H1 (cell line): ENCODE measurements around the gene MAB21L3. TPM values are rescaled to one million over a fixed set of nuclear protein-coding genes. Genes with fewer than 3 reads are reported as not detected.

Experiments
- CTCF ChIA-PET: fragments of 300-600 bp; sonication (Branson Sonifier 250); formaldehyde crosslinking; loops from one replicate; lab custom pipeline; 2021; ENCODE audit not compliant: partially characterized antibody; lab: Charles Lee
- POLR2A ChIA-PET: fragments of 300-600 bp; sonication (Branson Sonifier 250); formaldehyde crosslinking; loops from one replicate; lab custom pipeline; 2021; ENCODE audit warnings: inconsistent platforms; ENCODE audit not compliant: partially characterized antibody; lab: Charles Lee
- DNase-seq, 2 experiments: peaks; one replicate each; pipeline versions ENCODE4 v3.0.0 to v3.0.0-alpha.2; 2010 to 2022; ENCODE audit warnings: low spot score in 2 of 2, low read depth in 1 of 2, mixed read lengths in 1 of 2
- FAIRE-seq: peaks from 2 replicates; lab custom pipeline; 2011; peaks lifted over from hg19 to GRCh38; lab: Jason Lieb, UNC
- H2AFZ ChIP-seq: 2 replicates; pipeline ENCODE4 v1.8.1; 2012; ENCODE audit warnings: low read length, inconsistent platforms
- H2AK5ac ChIP-seq: 2 replicates; pipeline ENCODE4 v1.6.1; 2013; ENCODE audit warnings: low read depth, low read length
- H2BK120ac ChIP-seq: replicated peaks from 2 replicates; pipeline ENCODE3; 2013; ENCODE audit warnings: low read depth, low read length, inconsistent platforms
- H2BK12ac ChIP-seq: 2 replicates; pipeline ENCODE4 v1.6.1; 2013; ENCODE audit warnings: low read depth, low read length
- H2BK15ac ChIP-seq: 2 replicates; pipeline ENCODE4 v1.6.1; 2013; ENCODE audit warnings: low read length
- H2BK20ac ChIP-seq: 2 replicates; pipeline ENCODE4 v1.6.1; 2013; ENCODE audit warnings: low read length
- H2BK5ac ChIP-seq: 2 replicates; pipeline ENCODE4 v1.6.1; 2013; ENCODE audit warnings: low read depth, low read length
- H3K14ac ChIP-seq: 2 replicates; pipeline ENCODE4 v1.6.1; 2013; ENCODE audit warnings: inconsistent platforms; ENCODE audit not compliant: insufficient read length
- H3K18ac ChIP-seq: 2 replicates; pipeline ENCODE4 v1.6.1; 2013; ENCODE audit warnings: low read length; ENCODE audit errors: extremely low read depth
- H3K23ac ChIP-seq: 2 replicates; pipeline ENCODE4 v1.6.1; 2013; ENCODE audit warnings: inconsistent platforms; ENCODE audit not compliant: insufficient read length
- H3K23me2 ChIP-seq: 2 replicates; pipeline ENCODE4 v1.6.1; 2013; ENCODE audit warnings: low read depth, low read length
- H3K27ac ChIP-seq: 2 replicates; pipeline ENCODE4 v1.6.1; 2011; ENCODE audit warnings: low read depth, low read length, inconsistent platforms
- H3K27me3 ChIP-seq, 4 experiments: replicated peaks in 1 of 4; 1 replicate in 1 of 4; 2 replicates in 3 of 4; pipeline versions ENCODE4 v1.6.1 to v1.8.1; 2011 to 2013; ENCODE audit warnings: low read length in 3 of 4, mild to moderate bottlenecking in 3 of 4, inconsistent platforms in 2 of 4, mixed read lengths in 2 of 4, moderate library complexity in 1 of 4; ENCODE audit not compliant: control insufficient read depth in 3 of 4, insufficient read depth in 3 of 4; ENCODE audit errors: extremely low read depth in 1 of 4
- H3K36me3 ChIP-seq, 4 experiments: 2 replicates each; pipeline versions ENCODE4 v1.6.1 to v1.8.1; 2011 to 2013; ENCODE audit warnings: mild to moderate bottlenecking in 4 of 4, low read length in 3 of 4, moderate library complexity in 2 of 4, control low read depth in 1 of 4, inconsistent platforms in 1 of 4; ENCODE audit not compliant: insufficient read depth in 4 of 4, control insufficient read depth in 2 of 4
- H3K4ac ChIP-seq: replicated peaks from 2 replicates; pipeline ENCODE3; 2013; ENCODE audit warnings: low read length, low read depth, mixed read lengths, inconsistent platforms; ENCODE audit not compliant: insufficient read length
- H3K4me1 ChIP-seq, 4 experiments: replicated peaks in 1 of 4; 1 replicate in 1 of 4; 2 replicates in 3 of 4; pipeline versions ENCODE4 v1.6.1 to v1.8.1; 2011 to 2013; ENCODE audit warnings: low read length in 3 of 4, inconsistent platforms in 2 of 4, mixed read lengths in 1 of 4; ENCODE audit not compliant: insufficient read depth in 4 of 4, control insufficient read depth in 3 of 4
- H3K4me2 ChIP-seq, 2 experiments: 2 replicates each; pipeline versions ENCODE4 v1.6.1 to v1.8.1; 2011 to 2013; ENCODE audit warnings: low read depth in 2 of 2, low read length in 2 of 2, control low read depth in 1 of 2, inconsistent platforms in 1 of 2, mild to moderate bottlenecking in 1 of 2; ENCODE audit not compliant: insufficient read depth in 1 of 2
- H3K4me3 ChIP-seq, 4 experiments: fragments of 200-600, 300-600 bp in 1 of 4; sonication (generic), shearing (Covaris generic), sonication (Bioruptor Twin) in 1 of 4; 2 replicates each; pipeline versions ENCODE4 v1.5.1 to v1.8.1; 2011 to 2016; ENCODE audit warnings: low read length in 4 of 4, low read depth in 3 of 4, control low read depth in 2 of 4, inconsistent platforms in 2 of 4, mild to moderate bottlenecking in 2 of 4, mixed read lengths in 1 of 4, moderate library complexity in 1 of 4; ENCODE audit not compliant: insufficient read depth in 2 of 4; ENCODE audit errors: extremely low read depth in 1 of 4
- H3K56ac ChIP-seq: replicated peaks from 2 replicates; pipeline ENCODE3; 2013; ENCODE audit warnings: low read depth, mild to moderate bottlenecking, mixed read lengths, low read length, inconsistent platforms; ENCODE audit not compliant: insufficient read length
- H3K79me1 ChIP-seq: 2 replicates; pipeline ENCODE4 v1.6.1; 2013; ENCODE audit warnings: low read depth, low read length, control low read depth
- H3K79me2 ChIP-seq, 2 experiments: 2 replicates each; pipeline versions ENCODE4 v1.6.1 to v1.8.1; 2012 to 2013; ENCODE audit warnings: low read length in 2 of 2, mild to moderate bottlenecking in 2 of 2, inconsistent platforms in 1 of 2; ENCODE audit not compliant: insufficient read depth in 2 of 2, control insufficient read depth in 1 of 2
- H3K9ac ChIP-seq, 4 experiments: replicated peaks in 1 of 4; 1 replicate in 1 of 4; 2 replicates in 3 of 4; pipeline versions ENCODE4 v1.6.1 to v1.8.1; 2011 to 2013; ENCODE audit warnings: low read depth in 3 of 4, low read length in 3 of 4, control low read depth in 2 of 4, mild to moderate bottlenecking in 2 of 4, moderate library complexity in 2 of 4, inconsistent platforms in 1 of 4; ENCODE audit errors: extremely low read depth in 1 of 4
- H3K9me3 ChIP-seq, 2 experiments: 2 replicates each; pipeline versions ENCODE4 v1.6.1 to v1.8.1; 2012 to 2013; ENCODE audit warnings: mild to moderate bottlenecking in 2 of 2, moderate library complexity in 2 of 2, control low read depth in 1 of 2, inconsistent platforms in 1 of 2, low read depth in 1 of 2, low read length in 1 of 2, mixed read lengths in 1 of 2; ENCODE audit not compliant: insufficient read depth in 2 of 2
- H4K20me1 ChIP-seq, 2 experiments: replicated peaks in 1 of 2; 2 replicates each; pipeline versions ENCODE3 to v1.8.1; 2011 to 2013; ENCODE audit warnings: inconsistent platforms in 2 of 2, low read length in 2 of 2, mild to moderate bottlenecking in 1 of 2; ENCODE audit not compliant: insufficient read depth in 2 of 2, control insufficient read depth in 1 of 2
- H4K5ac ChIP-seq: 2 replicates; pipeline ENCODE4 v1.6.1; 2013; ENCODE audit warnings: low read length, low read depth, mixed read lengths, inconsistent platforms; ENCODE audit not compliant: insufficient read length
- H4K8ac ChIP-seq: 2 replicates; pipeline ENCODE4 v1.8.0; 2013; ENCODE audit warnings: mild to moderate bottlenecking, moderate library complexity, low read length, inconsistent platforms; ENCODE audit not compliant: insufficient read depth; ENCODE audit errors: extremely low read depth
- H4K91ac ChIP-seq: replicated peaks from 2 replicates; pipeline ENCODE3; 2013; ENCODE audit warnings: low read length, mixed read lengths, inconsistent platforms; ENCODE audit not compliant: insufficient read length
- ATF2 ChIP-seq: IDR thresholded peaks from 2 replicates; pipeline ENCODE4 v1.6.1; 2012; ENCODE audit warnings: low read length, inconsistent platforms
- BACH1 ChIP-seq: IDR thresholded peaks from 2 replicates; pipeline ENCODE4 v1.6.1; 2012; ENCODE audit warnings: low read length, improper control_type of control experiment
- BCL11A ChIP-seq, 2 experiments: IDR thresholded peaks; one replicate each; pipeline ENCODE4 v1.6.1; 2011; ENCODE audit warnings: low read depth in 2 of 2, low read length in 2 of 2, mild to moderate bottlenecking in 2 of 2
- BRCA1 ChIP-seq: IDR thresholded peaks from 2 replicates; pipeline ENCODE4 v1.6.1; 2012; ENCODE audit warnings: low read depth, low read length, improper control_type of control experiment
- CREB1 ChIP-seq: IDR thresholded peaks from 2 replicates; pipeline ENCODE4 v1.6.1; 2012; ENCODE audit warnings: inconsistent platforms
- EP300 ChIP-seq, 2 experiments: IDR thresholded peaks; 1 replicate in 1 of 2; 2 replicates in 1 of 2; pipeline ENCODE4 v1.6.1; 2011 to 2012; ENCODE audit warnings: low read depth in 2 of 2, low read length in 2 of 2, mild to moderate bottlenecking in 2 of 2, borderline replicate concordance in 1 of 2, inconsistent platforms in 1 of 2, moderate library complexity in 1 of 2
- EZH2 ChIP-seq: fragments of 200-600 bp; sonication (generic); IDR thresholded peaks from 2 replicates; pipeline ENCODE4 v1.7.1; 2012; ENCODE audit warnings: low read depth, mild to moderate bottlenecking, moderate library complexity, low read length, inconsistent platforms; ENCODE audit not compliant: severe bottlenecking
- GTF2F1 ChIP-seq: IDR thresholded peaks from 2 replicates; pipeline ENCODE4 v1.6.1; 2012; ENCODE audit warnings: low read depth, low read length, improper control_type of control experiment, borderline replicate concordance
- HDAC2 ChIP-seq, 2 experiments: fragments of 300-600 bp in 1 of 2; sonication (generic) in 1 of 2; IDR thresholded peaks; 2 replicates each; pipeline ENCODE4 v1.6.1; 2011 to 2012; ENCODE audit warnings: low read depth in 2 of 2, low read length in 2 of 2, mild to moderate bottlenecking in 2 of 2, moderate library complexity in 2 of 2, borderline replicate concordance in 1 of 2, inconsistent platforms in 1 of 2
- POU5F1 ChIP-seq: IDR thresholded peaks from 2 replicates; pipeline ENCODE4 v1.6.1; 2011; ENCODE audit warnings: low read depth, mild to moderate bottlenecking, low read length, moderate library complexity
- TAF1 ChIP-seq: IDR thresholded peaks from 2 replicates; pipeline ENCODE4 v1.6.1; 2011; ENCODE audit warnings: mild to moderate bottlenecking, low read depth, low read length
- TBP ChIP-seq: IDR thresholded peaks from 2 replicates; pipeline ENCODE4 v1.6.1; 2011; ENCODE audit warnings: low read depth, low read length, improper control_type of control experiment
- TEAD4 ChIP-seq: IDR thresholded peaks from 2 replicates; pipeline ENCODE4 v1.6.1; 2012; ENCODE audit warnings: low read depth, low read length, inconsistent platforms, mixed read lengths
- WGBS, 2 experiments: shearing (Covaris generic) in 1 of 2; methylation state at CpG; one replicate each; pipeline versions ENCODE4 v1.1.6 to v1.1.7; 2013 to 2015; ENCODE audit warnings: low lambda C conversion rate in 2 of 2, mixed read lengths in 2 of 2, inconsistent platforms in 1 of 2, low coverage in 1 of 2, missing lambda C conversion rate in 1 of 2; ENCODE audit not compliant: insufficient replicate concordance in 2 of 2, insufficient coverage in 1 of 2, insufficient read length in 1 of 2; ENCODE audit errors: extremely low coverage in 1 of 2, missing lambda C conversion rate in 1 of 2; 5-methylcytosine and 5-hydroxymethylcytosine counted together
- polyA plus RNA-seq, 7 experiments: library from polyadenylated mRNA; depleted of rRNA in 3 of 7; stranded (reverse) in 5 of 7; unstranded in 2 of 7; fragments of >200 nt in 5 of 7; fragments of 200-250 nt in 2 of 7; gene quantifications; 1 replicate in 5 of 7; 2 replicates in 1 of 7; 4 replicates in 1 of 7; pipeline versions ENCODE4 v1.2.1 to v1.2.3, GENCODE V29; 2011 to 2013; ENCODE audit warnings: missing spikeins in 2 of 7, mixed read lengths in 2 of 7
- total RNA-seq: library from RNA; stranded (reverse); fragmentation: NEBNext Ultra II Directional; extraction: Animal tissue kit (Norgen Biotek cat#: 25700); gene quantifications from 2 replicates; pipeline ENCODE4 v1.2.1, GENCODE V29; 2021

MAB21L3 gene
- total and polyA plus RNA-seq, 2 of the 8 experiments (the other 6 are each of a cell fraction or from before 2014, with no cell fraction given): not detected

- Histone ChIP-seq H3K14ac (no peak overlapping the region), H3K9ac (no peak overlapping the region), H3K79me2 (no peaks in the 10 kb centered on the region), H3K4me1 (peaks cover 0 to 4% (median 2%) of the 10 kb centered on the region in 4 experiments; a peak in 5 of 7 replicates), H3K27me3 (peaks cover 0 to 16% (median 13%) of the 10 kb centered on the region in 4 experiments; a peak in 5 of 7 replicates), H2BK20ac (no peak overlapping the region), H3K56ac (no peak overlapping the region), H2AK5ac (no peak overlapping the region), H2BK5ac (no peak overlapping the region), H2BK15ac (no peak overlapping the region), H3K9me3 (no peaks in the 10 kb centered on the region), H3K23me2 (peaks cover 5% of the 10 kb centered on the region; the same call in 1 of the 2 replicates), H3K36me3 (no peaks in the 10 kb centered on the region), H2BK12ac (no peak overlapping the region), H3K23ac (no peak overlapping the region), H2AFZ (no peak overlapping the region), H3K4me2 (no peak overlapping the region), H3K4ac (no peak overlapping the region), H2BK120ac (no peak overlapping the region), H3K27ac (no peak overlapping the region), H4K8ac (no peak overlapping the region), H3K79me1 (no peaks in the 10 kb centered on the region), H3K4me3 (no peak overlapping the region), H4K91ac (no peak overlapping the region), H4K5ac (no peak overlapping the region), H3K18ac (no peak overlapping the region), H4K20me1 (no peaks in the 10 kb centered on the region)
- FAIRE-seq (no peak), DNase-seq (no peak)
- CTCF ChIA-PET: interaction anchor here (0.9 to 1.1 kb wide), 2 partner anchors 313 to 326 kb away, joined by 3 to 4 read pairs; no protein-coding TSS in a partner anchor
- 100% methylated on average over 1 of the region's 1 CpG; no CpG with 5 or more reads in 1 of the 2 experiments for WGBS, 2 experiments
- POLR2A ChIA-PET: no interaction called here
- TF ChIP-seq TAF1: no peak
- no peak for TF ChIP-seq EZH2
- TF ChIP-seq POU5F1: no peak
- no peak for TF ChIP-seq GTF2F1
- no peak for TF ChIP-seq EP300 (IDR thresholded peaks at IDR 0.05; ENCODE audit: borderline replicate concordance in 1 of 2, low read depth in 2 of 2, low read length in 2 of 2)
- no peak for TF ChIP-seq TBP
- TF ChIP-seq ATF2: no peak
- TF ChIP-seq HDAC2 (IDR thresholded peaks at IDR 0.05; ENCODE audit: borderline replicate concordance in 1 of 2, low read depth in 2 of 2, low read length in 2 of 2): no peak
- no peak for TF ChIP-seq CREB1
- TF ChIP-seq BACH1: no peak
- no peak for TF ChIP-seq TEAD4
- no peak for TF ChIP-seq BCL11A (IDR thresholded peaks at IDR 0.05; ENCODE audit: low read depth in 2 of 2, low read length in 2 of 2)
- no peak for TF ChIP-seq BRCA1
These were observed 61.5 kb downstream of the MAB21L3 start for GRCh38 chr1:116172666-116173065.
